HEK293T (cell line): ENCODE measurements around the gene ELP5.

Experiments used
- CTCF ChIA-PET: fragments of 350-600 bp; formaldehyde crosslinking; extraction: SDS; loops from one replicate; lab custom pipeline; 2021; ENCODE audit warnings: antibody characterized with exemption, inconsistent platforms; lab: Yijun Ruan, JAX
- POLR2A ChIA-PET: fragments of 350-600 bp; formaldehyde crosslinking; extraction: SDS; loops from one replicate; lab custom pipeline; 2020; ENCODE audit warnings: antibody characterized with exemption, inconsistent platforms; lab: Yijun Ruan, JAX
- DNase-seq: peaks from one replicate; pipeline ENCODE4 v3.0.0; 2012; ENCODE audit warnings: mixed read lengths; ENCODE audit errors: extremely low spot score
- ARNT ChIP-seq: fragments of 450-650 bp; IDR thresholded peaks from 2 replicates; pipeline ENCODE4 v1.6.1; 2017; ENCODE audit warnings: mild to moderate bottlenecking
- BHLHE40 ChIP-seq: fragments of 450-650 bp; IDR thresholded peaks from 2 replicates; pipeline ENCODE4 v1.6.1; 2016; ENCODE audit warnings: mild to moderate bottlenecking, moderate library complexity, borderline replicate concordance
- CTBP1 ChIP-seq: fragments of 450-650 bp; IDR thresholded peaks from 2 replicates; pipeline ENCODE4 v1.6.1; 2016; ENCODE audit warnings: borderline replicate concordance
- ELF4 ChIP-seq: fragments of 450-650 bp; IDR thresholded peaks from 2 replicates; pipeline ENCODE4 v1.6.1; 2017; ENCODE audit warnings: antibody characterized with exemption
- FOXA1 ChIP-seq: fragments of 450-650 bp; IDR thresholded peaks from 2 replicates; pipeline ENCODE4 v1.6.1; 2016; ENCODE audit warnings: mild to moderate bottlenecking
- FOXK2 ChIP-seq: fragments of 450-650 bp; IDR thresholded peaks from 2 replicates; pipeline ENCODE4 v1.6.1; 2016; ENCODE audit warnings: mild to moderate bottlenecking
- FOXM1 ChIP-seq: fragments of 450-650 bp; IDR thresholded peaks from 2 replicates; pipeline ENCODE4 v1.6.1; 2017; ENCODE audit warnings: mild to moderate bottlenecking, borderline replicate concordance
- HDGF ChIP-seq: fragments of 450-650 bp; IDR thresholded peaks from 2 replicates; pipeline ENCODE4 v1.6.1; 2017; ENCODE audit warnings: antibody characterized with exemption, borderline replicate concordance
- L3MBTL2 ChIP-seq: fragments of 450-650 bp; conservative IDR thresholded peaks from 2 replicates; pipeline ENCODE4 v1.6.1; 2016; ENCODE audit warnings: mild to moderate bottlenecking
- LEF1 ChIP-seq: fragments of 450-650 bp; IDR thresholded peaks from 2 replicates; pipeline ENCODE4 v1.6.1; 2017; ENCODE audit warnings: mild to moderate bottlenecking, borderline replicate concordance
- NFRKB ChIP-seq: fragments of 450-650 bp; IDR thresholded peaks from 2 replicates; pipeline ENCODE4 v1.6.1; 2016; ENCODE audit warnings: mild to moderate bottlenecking, moderate library complexity
- PKNOX1 ChIP-seq: fragments of 450-650 bp; IDR thresholded peaks from 2 replicates; pipeline ENCODE4 v1.6.1; 2016
- SP1 ChIP-seq: fragments of 450-650 bp; IDR thresholded peaks from 2 replicates; pipeline ENCODE4 v1.6.1; 2017
- SUZ12 ChIP-seq: fragments of 450-650 bp; IDR thresholded peaks from 2 replicates; pipeline ENCODE4 v1.6.1; 2016; ENCODE audit warnings: mild to moderate bottlenecking
- TARDBP ChIP-seq: fragments of 450-650 bp; IDR thresholded peaks from 2 replicates; pipeline ENCODE4 v1.6.1; 2016
- ZNF384 ChIP-seq: fragments of 450-650 bp; IDR thresholded peaks from 2 replicates; pipeline ENCODE4 v1.6.1; 2016

ELP5 gene

GRCh38 chr17:7219812-7220592 lies 32.0 kb upstream of the ELP5 start, which contains the start of the genes ACADVL and DLG4:
Gene ACADVL (plus strand): TSS chr17:7219938. CDS start chr17:7219985, 47 bp downstream.
Gene DLG4 (minus strand): TSS chr17:7219836.
- TF ChIP-seq FOXA1 (no peak), ZNF384 (no peak), ELF4 (no peak), FOXM1 (no peak), SP1 (no peak), ARNT (no peak), PKNOX1 (no peak), FOXK2 (no peak), TARDBP (no peak), SUZ12 (no peak), NFRKB (no peak), CTBP1 (no peak), LEF1 (no peak), BHLHE40 (no peak), HDGF (no peak), L3MBTL2 (no peak)
- DNase-seq, result peak; percentile 71
- CTCF ChIA-PET, result interaction anchor here (0.6 to 1.4 kb wide), 2 partner anchors 17 to 29 kb away, joined by 3 to 4 read pairs; no protein-coding TSS in a partner anchor
- POLR2A ChIA-PET, result interaction anchor here (0.6 to 9.3 kb wide), 27 partner anchors 9 to 185 kb away, joined by 3 to 166 read pairs (median 4); partner anchors contain the start of genes DVL2, GABARAP, NEURL4 and PHF23

GRCh38 chr17:7220593-7221277 lies 31.3 kb upstream of the ELP5 start:
- ChIA-PET POLR2A (interaction anchor here (0.7 to 9.3 kb wide), 18 partner anchors 8 to 175 kb away, joined by 3 to 166 read pairs (median 4); partner anchors contain the start of genes CTDNEP1, DVL2, ELP5 and GABARAP), CTCF (interaction anchor here (0.9 to 1.4 kb wide), 2 partner anchors 16 to 22 kb away, joined by 4 read pairs; partner anchors contain the start of gene GABARAP)
- peak; percentile 48 for DNase-seq
- TF ChIP-seq NFRKB (no peak), SP1 (no peak), TARDBP (no peak), HDGF (no peak), FOXA1 (no peak), FOXK2 (no peak), PKNOX1 (no peak), CTBP1 (no peak), ELF4 (no peak), BHLHE40 (no peak), ZNF384 (no peak), SUZ12 (no peak), FOXM1 (no peak), LEF1 (no peak), L3MBTL2 (no peak), ARNT (no peak)

GRCh38 chr17:7221278-7222092 lies 30.5 kb upstream of the ELP5 start:
- ChIA-PET POLR2A (interaction anchor here (0.7 to 9.3 kb wide), 16 partner anchors 10 to 175 kb away, joined by 3 to 166 read pairs (median 3); partner anchors contain the start of genes CTDNEP1, DVL2, ELP5 and GABARAP), CTCF (interaction anchor here (0.9 to 1.4 kb wide), 2 partner anchors 15 to 21 kb away, joined by 4 read pairs; partner anchors contain the start of gene GABARAP)
- no peak for DNase-seq
- no peak for TF ChIP-seq FOXA1
- no peak for TF ChIP-seq ARNT
- TF ChIP-seq LEF1, result no peak
- no peak for TF ChIP-seq CTBP1
- no peak for TF ChIP-seq FOXK2
- TF ChIP-seq SUZ12, result no peak
- no peak for TF ChIP-seq L3MBTL2
- no peak for TF ChIP-seq NFRKB
- no peak for TF ChIP-seq PKNOX1
- TF ChIP-seq HDGF, result no peak
- no peak for TF ChIP-seq ZNF384
- no peak for TF ChIP-seq FOXM1
- TF ChIP-seq ELF4, result no peak; the same call in 1 of the 2 replicates
- no peak for TF ChIP-seq TARDBP
- no peak for TF ChIP-seq SP1
- no peak for TF ChIP-seq BHLHE40
